Fibroblast of gingiva (primary cell): ENCODE results near the gene GPR158.

Experiments used
- DNase-seq: peaks from one replicate; pipeline ENCODE4 v3.0.0-alpha.2; 2011; ENCODE audit warnings: low read depth

GPR158 gene

DNA sequence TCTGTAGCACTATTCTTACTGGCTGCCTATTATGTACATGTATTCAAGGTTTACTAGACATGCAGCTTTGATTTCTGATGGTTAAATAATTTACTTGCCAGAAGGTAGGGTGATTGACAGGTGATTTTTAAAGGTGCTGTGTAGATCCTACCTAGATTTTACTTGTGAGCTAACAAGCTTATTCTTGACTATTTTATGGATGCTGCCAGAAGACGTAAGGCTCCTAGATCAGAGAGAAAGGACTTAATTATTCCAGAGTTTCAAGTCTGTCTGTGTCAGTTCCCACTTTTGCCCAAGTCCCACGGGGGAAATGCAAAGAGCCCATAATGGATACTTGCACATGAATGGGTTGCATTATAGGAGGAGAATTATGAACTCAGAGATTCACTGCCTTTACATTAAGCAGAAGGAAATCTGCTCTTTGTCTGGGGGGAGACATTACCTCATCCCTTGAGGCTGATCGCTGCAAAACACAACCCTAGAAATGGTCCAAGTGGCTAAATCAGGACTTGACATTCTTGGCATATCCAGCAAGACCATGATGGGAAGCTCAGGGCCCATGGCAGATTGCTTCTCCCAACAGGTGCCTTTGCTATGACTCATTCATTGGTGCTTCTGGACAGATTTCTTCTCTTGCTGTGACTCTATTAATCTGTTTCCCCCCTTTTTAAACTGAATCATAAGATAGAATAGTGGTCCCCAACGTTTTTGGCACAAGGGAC is 32.1 kb downstream of the GPR158 start:
- no peak for DNase-seq

DNA sequence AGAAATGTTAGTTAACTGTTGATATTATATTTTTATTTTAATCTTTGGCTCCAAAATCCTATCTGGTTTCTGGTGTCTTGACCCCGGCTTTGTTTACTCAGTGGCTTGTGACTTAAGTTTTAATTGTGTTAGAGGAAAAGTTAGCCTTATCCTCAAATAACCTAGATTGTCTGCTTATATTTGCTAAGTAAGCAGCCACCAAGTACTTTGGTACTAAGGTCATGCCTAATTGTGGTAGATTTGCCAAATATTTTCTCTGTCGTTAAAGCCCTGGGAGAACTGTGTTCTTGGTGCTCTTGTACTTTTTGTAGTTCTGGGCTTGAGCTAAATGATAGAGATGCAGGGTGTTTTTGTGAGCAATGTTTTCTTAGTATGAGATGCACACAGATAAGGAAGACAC is 34.8 kb downstream of the GPR158 start:
- DNase-seq: no peak

DNA sequence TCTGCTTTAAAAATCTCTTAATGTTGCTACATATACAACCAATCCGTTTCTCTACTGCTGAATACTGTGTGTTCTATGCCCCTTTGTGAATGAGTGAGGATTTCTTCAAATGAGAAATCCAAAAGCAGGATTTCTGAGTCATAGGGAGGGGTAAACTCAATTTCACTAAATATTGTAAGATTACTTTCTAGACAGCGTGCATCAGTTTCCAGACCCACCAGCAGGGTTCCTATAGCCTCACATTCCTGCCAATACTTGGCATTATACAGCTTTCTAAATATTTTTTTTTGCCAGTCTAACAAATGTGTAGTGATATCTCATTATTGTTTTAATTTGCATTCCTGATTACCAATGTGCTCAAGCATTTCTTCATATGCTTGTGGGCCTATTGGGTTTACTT is 35.5 kb downstream of the GPR158 start:
- no peak for DNase-seq

DNA sequence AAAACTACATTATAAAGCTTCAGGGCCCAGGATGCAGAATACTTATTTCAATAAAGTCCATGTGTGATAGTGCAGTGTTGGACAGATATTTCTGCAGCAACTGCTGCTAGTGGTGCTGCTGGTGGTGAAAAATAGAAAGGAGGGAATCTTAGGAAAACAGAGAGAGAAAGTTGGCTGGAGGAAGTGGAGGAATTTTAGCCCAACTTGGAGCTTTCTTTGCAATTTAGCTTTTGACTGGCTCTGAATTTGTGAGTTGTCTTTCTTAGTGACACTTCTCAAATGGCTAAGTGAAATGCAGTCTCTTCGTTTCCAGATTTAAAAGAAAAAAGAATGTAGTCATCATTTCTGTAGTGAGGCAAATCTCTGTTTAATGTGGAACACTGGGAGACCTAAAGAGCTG is 45.4 kb downstream of the GPR158 start:
- DNase-seq: no peak

DNA sequence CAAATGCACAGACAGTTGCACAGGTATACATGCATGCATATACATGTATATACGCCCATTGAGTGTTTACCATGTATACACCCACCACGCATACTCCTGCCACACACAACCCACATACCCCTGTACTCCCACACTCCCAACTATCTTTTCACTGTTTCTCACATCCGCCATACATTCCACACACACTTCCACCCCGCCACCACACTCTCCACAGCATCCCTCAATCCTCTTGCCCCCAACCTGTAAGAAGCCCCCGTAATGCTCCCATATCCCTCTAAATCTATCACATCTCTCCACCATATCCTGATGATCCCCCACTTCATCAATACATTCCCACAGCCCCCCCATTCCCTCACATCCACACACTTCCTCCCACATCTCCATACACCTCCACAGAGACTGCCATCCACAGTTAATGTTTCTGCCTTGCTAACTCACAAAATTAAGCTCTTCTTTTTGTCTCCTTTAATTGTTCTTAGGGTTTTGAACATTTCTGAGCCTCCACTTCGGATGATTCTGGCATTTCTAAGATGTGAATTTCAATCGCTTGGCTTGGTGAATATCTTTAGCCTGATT is 47.4 kb downstream of the GPR158 start:
- DNase-seq: no peak

DNA sequence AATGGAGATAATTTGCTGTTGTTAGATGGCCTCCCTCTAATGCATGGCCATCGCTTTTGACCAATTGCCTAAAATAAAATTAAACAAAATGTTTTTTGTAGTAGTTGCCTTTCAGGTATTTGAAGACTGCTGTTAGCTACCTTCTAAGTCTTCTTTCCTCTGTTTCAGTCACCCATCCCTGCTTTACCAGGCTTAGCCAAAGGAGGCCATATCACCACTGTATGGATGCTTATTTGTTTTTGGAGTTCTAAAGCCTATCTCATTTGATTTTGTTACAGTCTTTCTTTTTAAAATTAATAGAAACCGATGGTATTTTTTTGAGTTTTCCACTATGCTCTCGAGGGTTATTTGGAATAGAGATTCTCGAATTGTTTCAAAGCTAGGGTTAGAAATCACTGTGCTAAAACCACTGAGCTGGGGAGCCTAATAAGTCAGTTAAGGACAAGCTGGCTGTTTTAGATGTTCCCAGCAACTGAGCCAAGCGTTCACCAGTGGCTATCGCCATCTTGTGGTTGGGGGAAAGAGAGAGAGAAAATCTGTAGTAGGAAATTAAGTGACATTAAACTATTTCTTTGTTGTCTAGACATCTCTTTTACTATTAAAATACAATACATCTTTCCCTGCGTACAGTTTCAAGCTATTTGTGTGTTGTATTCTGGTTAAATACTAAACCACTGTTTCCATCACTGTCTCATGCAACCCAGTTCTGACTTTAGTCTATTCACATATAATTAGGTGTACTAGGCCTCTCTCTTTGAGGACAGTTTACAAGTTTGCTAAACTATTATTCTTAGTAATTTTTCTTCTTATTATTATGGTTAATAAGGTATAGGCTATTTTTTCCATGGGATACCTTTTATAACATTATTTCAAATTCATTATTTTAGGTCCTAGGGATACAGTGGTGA is 52.2 kb downstream of the GPR158 start:
- DNase-seq: no peak

DNA sequence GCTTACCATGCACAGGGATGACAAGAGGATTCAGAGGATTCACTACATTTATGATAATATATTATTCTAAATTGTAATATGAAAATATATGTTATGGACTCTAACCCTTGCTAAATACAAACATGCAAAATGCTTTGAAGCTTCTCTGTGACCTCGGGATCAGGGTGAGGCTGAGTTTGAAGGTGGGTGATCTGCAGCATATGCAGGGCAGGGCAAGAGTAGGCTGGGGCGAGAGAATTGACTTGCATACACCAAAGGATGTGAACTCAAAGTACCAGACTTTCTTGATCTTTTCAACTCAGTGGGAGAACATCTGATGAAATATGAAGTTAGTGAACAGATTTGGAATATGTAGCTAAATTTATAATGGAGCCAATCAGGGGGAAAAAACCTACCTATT is 57.0 kb downstream of the GPR158 start:
- no peak for DNase-seq

DNA sequence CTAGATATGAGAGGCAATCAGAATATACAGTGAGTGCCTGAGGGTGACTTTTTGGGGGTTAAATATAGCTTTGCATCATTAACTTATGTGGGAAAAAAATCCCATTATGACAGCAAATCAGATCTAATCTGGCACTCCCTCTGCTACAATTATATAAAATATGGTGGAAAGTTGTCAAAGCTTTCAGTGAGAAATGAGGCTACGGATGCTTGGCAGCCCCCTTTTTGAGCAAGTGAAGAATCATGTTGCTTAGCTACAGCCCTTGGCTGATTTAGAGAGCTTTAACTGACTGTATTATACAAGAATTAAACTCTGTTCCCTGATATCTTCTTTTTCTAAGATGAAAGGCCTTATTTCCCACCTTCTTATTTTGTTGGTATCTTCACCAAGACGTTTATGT is 57.4 kb downstream of the GPR158 start:
- no peak for DNase-seq

DNA sequence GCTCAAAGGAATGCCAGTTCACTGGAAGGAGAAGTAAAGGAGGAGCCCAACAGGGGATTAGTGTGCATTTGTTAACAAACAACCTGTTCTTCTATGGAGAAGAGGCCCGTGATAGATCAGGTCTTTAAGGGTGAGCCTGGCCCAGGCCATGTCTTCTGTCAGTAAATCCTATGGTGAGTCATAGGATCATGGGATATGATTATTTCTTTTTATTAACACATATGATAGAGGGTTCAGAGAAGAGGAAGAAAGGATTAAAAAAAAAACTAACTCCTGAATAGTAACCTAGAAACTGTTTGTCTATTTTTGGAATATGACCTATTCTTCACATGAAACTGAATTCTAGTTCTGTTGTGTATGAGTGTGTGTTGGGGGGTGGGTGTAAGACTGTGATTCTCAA is 70.4 kb downstream of the GPR158 start:
- no peak for DNase-seq

DNA sequence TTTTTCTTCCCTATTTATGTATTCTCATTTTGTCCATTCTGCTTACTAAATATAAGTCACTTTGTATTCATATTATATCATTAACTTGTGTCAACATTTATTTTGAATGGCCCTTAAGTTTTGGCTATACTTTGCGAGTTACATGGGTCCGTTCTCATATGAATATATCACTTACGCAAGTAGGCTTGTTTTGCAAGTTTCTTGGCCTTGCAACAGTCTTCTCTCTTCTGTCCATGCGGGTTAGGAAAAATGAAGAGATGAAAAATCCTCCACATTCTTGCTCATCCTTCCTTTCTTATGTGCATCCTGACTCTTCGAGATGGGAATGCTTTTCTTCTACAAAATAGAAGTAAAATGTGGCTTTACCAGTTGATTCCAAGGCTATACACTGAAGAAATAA is 82.8 kb downstream of the GPR158 start:
- DNase-seq: no peak

DNA sequence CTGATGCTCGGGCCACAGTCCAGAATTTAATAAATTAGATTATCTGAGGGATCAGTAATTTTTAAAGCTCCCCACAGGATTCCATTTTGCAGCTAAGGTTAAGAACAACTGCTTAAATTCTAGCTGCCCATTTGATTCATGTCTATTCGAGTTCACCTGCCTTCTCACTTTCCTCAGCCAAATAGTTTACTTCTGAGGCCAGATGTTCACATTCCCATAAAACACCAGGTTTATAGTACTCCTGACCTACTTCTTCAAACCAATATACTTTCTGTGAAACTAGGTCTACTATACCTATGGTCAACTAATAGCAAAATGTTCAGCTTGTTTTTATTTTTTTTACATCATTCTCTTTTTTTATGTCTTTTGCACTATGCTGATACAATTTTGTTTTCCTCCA is 86.3 kb downstream of the GPR158 start:
- no peak for DNase-seq

DNA sequence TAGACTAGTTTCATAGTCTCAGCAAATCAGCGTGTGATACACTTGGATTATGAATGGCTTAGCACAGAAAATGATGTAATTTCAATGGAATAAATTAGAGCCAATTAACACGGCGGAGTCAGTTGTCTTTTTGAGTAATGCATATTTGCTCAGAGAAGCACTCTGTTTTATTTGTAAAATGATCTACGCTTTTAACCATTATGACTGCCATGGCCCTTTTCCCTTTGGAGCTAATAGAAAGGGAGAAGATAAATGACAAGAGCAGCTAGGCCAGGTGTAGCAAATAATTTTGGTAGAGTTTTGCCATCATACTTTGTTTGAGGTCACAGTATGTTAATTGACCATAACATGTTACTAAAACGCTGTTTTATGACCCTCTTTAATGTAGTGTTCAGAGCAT is 86.8 kb downstream of the GPR158 start:
- no peak for DNase-seq

DNA sequence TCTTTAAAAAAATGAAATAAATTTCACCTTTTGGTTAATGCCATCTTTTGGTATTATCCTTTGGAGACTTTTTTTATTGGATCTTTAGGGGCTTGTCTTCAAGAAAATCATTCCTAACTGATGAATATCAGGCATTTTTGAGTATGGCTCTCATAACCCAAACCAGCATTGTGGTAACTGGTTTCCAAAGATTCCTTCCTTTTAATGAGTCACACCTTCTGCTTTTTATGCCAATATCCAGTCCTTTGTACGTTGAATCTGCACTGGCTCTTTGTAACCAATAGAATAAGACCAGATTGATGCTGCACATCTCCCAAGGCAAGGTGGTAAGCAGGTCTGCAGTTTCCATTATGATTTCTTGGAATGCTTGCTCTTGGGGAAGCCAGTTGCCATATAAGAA is 89.1 kb downstream of the GPR158 start:
- no peak for DNase-seq

DNA sequence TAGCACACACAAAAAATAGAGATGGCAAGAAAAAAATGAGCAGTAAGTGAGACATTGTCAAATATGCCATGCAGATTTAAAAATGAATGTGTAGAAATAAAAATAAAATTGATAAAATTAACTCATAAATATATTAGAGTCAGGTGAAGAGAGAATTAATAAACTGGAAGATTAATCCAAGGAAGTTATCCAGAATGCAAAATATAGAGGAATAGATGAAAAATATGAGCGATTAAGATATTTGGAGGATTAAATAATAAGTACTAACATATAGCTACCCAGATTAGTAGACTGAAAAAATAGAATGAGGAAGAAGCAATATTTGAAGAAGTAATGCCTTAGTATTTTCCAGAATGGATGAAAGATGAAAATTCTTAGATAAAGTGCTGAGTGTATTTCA is 103.4 kb downstream of the GPR158 start:
- DNase-seq: no peak

DNA sequence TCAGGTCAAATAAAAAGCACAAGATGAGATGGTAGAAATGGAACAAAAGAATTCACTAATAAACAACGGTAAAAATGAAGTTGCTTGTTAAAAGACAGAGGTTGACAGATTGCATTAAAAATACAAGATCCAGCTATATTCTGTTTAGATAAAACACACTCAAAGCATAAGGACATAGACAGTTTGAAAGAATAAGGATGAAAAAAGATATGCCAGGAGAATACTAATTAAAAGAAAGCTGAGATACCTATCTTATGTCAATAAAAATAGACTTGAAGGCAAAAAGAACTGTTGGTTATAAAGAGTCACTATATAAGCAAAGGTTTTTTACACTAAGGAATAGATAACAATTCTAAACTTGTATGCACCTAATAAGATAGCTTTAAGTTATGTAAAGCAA is 105.3 kb downstream of the GPR158 start:
- no peak for DNase-seq

DNA sequence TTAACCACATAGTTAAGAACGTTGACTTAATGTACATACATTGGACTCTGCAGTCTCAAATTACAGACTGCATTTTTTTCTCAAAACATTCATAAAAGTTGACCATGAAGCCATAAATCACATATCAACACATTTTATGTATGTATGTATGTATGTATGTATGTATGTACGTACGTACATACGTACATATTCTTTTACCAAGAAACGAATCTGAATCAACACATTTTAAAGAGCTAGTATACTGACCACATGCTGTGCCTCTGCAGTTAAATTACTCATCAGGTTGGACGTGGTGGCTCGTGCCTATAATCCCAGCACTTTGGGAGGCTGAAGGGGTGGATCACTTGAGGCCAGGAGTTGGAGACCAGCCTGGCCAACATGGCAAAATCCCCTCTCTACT is 105.8 kb downstream of the GPR158 start:
- no peak for DNase-seq

DNA sequence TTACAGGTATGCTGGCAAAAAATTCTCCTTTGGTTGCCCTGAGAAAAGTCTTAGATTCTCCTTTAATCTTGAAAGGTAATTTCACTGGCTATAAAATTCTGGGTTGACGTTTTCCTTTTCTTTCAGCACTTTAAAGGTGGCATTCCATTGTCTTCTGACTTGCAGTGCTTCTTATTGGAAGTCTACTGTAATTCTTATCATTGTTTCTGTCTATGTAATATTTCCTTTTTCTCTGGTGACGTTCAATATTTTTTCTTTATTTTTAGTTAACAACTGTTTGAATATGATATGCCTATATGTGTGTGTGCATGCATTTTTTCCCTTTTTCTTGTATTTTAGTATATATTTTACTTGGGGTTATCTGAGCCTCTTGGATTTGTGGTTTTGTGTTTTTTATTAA is 111.0 kb downstream of the GPR158 start:
- DNase-seq: no peak

DNA sequence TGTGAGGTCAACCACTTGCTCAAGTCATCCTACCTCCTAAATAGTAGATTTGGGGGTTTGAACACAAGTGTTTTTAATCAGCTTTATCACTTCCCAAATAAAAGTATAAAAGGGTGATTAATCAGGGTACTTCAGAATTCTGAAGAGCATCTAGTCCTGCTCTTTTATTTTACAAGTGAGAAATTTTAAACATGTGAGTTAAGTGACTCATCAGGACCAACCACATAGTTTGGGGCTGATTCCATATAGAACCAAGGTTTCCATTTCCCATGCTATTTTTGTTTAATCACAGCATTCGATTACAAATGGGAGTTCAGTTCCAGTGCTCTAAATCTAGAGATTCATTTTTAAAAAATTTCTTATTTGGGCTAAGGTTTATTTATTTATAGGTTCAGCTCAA is 113.4 kb downstream of the GPR158 start:
- no peak for DNase-seq

DNA sequence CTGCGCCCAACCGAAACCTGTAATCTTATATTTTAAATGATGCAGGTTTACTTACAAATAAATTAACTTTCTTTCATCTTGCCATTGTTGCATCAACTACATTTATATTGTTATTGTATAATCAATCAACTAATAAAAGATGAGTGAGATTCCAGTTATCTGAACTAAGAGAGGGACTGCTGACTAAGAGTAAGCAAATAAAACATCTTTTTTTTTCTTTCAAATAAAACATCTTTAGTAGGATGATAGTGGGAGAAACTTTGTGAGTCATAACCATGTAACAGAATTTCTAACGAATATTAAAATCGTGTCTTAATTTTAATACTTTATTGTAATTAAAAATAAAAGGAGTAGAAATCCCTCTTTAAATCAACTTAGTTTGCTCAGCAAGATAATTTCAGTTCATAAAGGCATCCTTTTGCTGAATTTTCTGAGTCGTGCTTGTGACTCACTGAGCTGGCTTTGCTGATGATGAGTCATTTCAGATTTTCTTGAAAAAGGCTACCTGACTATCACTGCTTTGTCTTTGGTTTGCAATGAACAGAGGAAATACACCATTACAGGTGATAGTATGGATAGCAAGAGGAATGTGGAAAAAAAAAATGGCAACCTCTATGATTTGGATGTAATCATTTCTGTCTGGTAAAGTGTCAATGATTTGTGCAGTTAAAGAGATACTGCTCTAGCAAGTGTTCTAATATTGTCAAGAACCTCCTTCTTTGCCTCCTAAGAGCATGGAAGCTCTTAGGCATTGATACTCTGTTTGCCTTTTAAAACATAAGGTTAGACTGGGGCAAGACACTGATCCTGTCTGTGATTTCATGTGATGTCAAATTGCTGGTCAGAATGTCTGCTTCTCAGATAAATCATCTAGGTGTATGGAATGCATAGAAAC is 119.5 kb downstream of the GPR158 start:
- DNase-seq: no peak

DNA sequence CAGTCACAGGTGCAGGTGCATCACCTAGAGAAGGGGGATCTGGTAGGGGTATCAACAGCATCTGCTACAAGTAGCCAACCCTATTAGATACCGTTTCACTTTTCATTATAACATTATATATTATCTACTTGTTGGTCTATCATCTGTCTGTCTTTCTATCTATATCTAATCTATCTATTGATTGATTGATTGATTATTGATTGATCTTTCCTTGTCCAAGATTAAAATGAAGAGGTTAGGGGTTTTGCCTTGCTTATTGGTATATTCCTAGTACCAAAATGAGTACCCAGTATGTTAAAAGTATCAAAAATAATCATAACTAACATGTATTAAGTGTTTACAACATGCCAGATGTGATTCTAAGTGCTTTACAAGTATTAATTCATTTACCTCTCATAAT is 121.5 kb downstream of the GPR158 start:
- DNase-seq: no peak

DNA sequence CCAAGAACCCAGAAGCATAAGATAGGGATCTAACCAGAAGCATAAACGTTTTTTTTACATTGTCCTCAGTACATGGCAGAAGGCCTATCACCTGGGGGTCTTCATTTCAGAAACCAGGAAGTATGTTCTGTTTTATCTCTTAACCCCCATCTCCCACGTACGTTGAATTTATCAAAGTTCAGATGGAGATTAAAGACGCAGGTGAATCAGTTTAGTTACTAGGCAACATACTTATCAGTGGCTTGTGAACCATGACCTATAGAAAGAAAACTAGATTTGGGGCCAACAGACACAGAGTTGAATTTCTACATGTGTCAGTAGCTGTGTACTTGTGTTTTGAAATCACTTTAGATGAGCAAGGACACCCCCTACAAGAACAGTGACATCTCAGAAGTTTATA is 122.7 kb downstream of the GPR158 start:
- no peak for DNase-seq

DNA sequence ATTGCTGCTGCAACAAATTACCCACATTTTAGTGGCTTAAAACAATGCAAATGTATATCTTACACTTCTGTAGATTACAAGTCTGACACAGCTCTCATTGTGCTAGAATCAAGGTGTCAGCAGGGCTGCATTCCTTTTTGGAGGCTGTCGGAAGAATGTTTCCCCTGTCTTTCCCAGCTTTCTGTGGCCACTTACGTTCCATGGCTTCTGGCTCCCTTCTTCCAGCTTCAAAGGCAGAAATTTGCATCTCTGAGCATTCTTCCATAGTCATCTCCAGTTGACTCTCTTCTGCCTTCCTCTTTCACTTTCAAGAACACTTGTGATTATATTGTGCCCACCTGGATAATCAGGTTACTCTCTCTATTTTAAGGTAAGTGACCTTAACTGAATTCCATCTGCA is 125.3 kb downstream of the GPR158 start:
- DNase-seq: no peak
